GM21528 (cell line): ENCODE data around the gene WFIKKN1.

Experiments
- ATAC-seq: cut with Tn5 transposase; IDR thresholded peaks from one replicate; pipeline ENCODE4 v1.9.1; 2021; ENCODE audit warnings: mild to moderate bottlenecking, moderate library complexity; ENCODE audit not compliant: unreplicated experiment, low FRiP score

WFIKKN1 gene

GRCh38 chr16:636206-637080 lies 5.7 kb downstream of the WFIKKN1 start, which contains the start of gene METTL26:
Gene METTL26, minus strand, starts transcription at chr16:636305. Its CDS starts 15 bp downstream, at chr16:636290.
- ATAC-seq = peak; percentile 54

GRCh38 chr16:637081-638018 lies 6.6 kb downstream of the WFIKKN1 start:
- ATAC-seq = peak; percentile 0

- ATAC-seq = no peak
Measured at GRCh38 chr16:638034-638543, 7.3 kb downstream of the WFIKKN1 start.

GRCh38 chr16:638836-639235 lies 8.1 kb downstream of the WFIKKN1 start:
- no peak for ATAC-seq

- ATAC-seq = no peak
Measured at GRCh38 chr16:640614-641013, 9.8 kb downstream of the WFIKKN1 start.

GRCh38 chr16:641326-642188 lies 10.8 kb downstream of the WFIKKN1 start, which contains the start of gene MCRIP2:
Gene MCRIP2, plus strand, starts transcription at chr16:641828. Its CDS starts 164 bp downstream, at chr16:641992.
- peak; percentile 50 for ATAC-seq

- ATAC-seq = peak; percentile 27
Measured at GRCh38 chr16:642189-643049, 11.6 kb downstream of the WFIKKN1 start.

GRCh38 chr16:643050-643368 lies 12.2 kb downstream of the WFIKKN1 start:
- ATAC-seq = no peak

- ATAC-seq = no peak
Measured at GRCh38 chr16:644556-644955, 13.8 kb downstream of the WFIKKN1 start.

- ATAC-seq = no peak
Measured at GRCh38 chr16:645852-646678, 15.3 kb downstream of the WFIKKN1 start.

GRCh38 chr16:646679-647172 lies 15.9 kb downstream of the WFIKKN1 start:
- ATAC-seq = no peak

- no peak for ATAC-seq
Measured at GRCh38 chr16:647173-647902, 16.6 kb downstream of the WFIKKN1 start.

- no peak for ATAC-seq
Measured at GRCh38 chr16:648071-648780, 17.4 kb downstream of the WFIKKN1 start.

- peak; percentile 55 for ATAC-seq
Measured at GRCh38 chr16:648781-649589, 18.2 kb downstream of the WFIKKN1 start, which contains the start of gene WDR90. Gene WDR90, plus strand, starts transcription at chr16:649365. Its CDS starts 52 bp downstream, at chr16:649417.

- ATAC-seq = no peak
Measured at GRCh38 chr16:649631-650030, 18.8 kb downstream of the WFIKKN1 start.

GRCh38 chr16:651844-652243 lies 21.1 kb downstream of the WFIKKN1 start:
- ATAC-seq = no peak
